HCEC 1CT (cell line): ENCODE results near the gene ERFE.
"Not testable (repeated sequence)": the region's sequence is repeated elsewhere in the genome, so short reads cannot be mapped to it uniquely, and the experiment has no call there.

ENCODE experiments used
- DNase-seq: peaks from one replicate; pipeline ENCODE4 v3.0.0-alpha.2; 2017

The ERFE gene

GRCh38 chr2:238170386-238171071 lies 11.8 kb downstream of the ERFE start:
- no peak for DNase-seq

DNA sequence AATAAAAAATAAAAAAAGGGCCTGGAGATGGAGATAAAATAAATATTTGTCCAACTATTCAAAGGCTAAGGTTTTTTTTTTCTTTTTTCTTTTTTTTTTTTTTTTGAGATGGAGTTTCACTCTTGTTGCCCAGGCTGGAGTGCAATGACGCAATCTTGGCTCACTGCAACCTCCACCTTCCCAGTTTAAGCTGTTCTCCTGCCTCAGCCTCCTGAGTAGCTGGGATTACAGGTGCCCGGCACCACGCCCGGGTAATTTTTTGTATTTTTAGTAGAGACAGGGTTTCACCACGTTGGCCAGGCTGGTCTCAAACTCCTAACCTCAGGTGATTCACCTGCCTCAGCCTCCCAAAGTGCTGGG lies 12.3 kb downstream of the ERFE start:
- not testable (repeated sequence) for DNase-seq

DNA sequence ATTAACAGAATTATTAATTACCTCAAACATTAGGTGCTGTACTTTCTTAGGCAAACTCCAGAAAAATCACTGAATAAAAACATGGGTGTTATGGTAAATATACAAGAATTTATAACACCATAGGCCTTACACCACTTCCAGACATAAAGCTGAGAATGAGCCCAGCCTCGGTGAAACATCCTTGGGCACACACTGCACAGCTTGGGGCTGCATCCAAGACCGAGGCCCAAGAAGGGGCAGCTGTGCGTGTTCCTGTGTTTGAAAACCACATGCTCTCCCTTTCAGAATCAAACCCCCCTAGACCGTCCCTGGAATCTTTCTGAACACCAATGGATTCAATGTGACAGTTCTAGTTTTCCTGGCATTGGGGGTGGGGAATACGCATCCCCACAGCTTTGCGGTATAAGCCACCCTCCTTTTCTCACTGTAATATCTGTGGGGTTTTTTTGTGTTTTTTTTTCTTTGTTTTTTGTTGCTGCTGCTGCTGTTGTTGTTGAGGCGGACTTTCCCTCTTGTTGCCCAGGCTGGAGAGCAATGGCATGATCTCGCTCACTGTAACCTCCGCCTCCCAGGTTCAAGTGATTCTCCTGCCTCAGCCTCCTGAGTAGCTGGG lies 12.9 kb downstream of the ERFE start:
- DNase-seq = no peak

DNA sequence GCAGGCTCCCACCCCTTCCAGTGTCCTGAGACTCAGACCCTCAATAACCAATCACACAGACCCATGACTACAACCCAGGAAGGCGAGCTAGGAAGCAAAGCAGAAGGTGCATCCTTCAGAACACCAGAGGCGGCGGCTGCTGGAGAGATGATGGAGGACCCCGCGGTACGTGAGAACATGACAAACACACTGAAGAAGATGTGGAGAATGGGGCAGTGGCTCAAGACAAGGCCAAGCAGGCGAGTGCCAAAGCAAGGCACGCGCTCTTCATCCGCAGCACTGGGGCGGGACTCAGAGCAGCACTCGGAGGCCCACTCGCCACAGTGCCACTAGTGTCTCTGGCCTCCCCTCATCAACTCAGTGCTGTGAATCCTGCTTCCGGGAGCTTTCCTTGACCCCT lies 13.7 kb downstream of the ERFE start:
- no peak for DNase-seq

- no peak for DNase-seq
Observed at GRCh38 chr2:238173692-238174091, 14.9 kb downstream of the ERFE start.

DNA sequence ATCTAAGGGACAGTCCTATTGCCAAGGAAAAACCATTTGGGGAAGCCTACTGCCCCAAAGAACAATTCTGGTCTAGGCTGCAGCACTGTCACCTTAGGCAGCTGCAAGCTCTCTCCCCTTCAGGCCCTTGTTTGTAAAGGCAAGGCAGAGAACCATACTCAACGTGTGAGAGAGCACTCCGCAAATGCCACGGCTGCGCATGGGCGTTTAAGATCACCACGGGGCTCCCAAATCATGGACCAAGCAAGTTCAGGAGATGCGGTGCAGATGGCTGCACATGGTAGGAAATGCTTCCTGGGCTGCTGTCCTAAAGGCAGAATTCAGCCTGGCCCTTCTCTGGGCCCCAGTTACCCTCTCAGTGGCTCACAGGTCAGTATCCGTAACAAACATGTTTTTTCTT lies 15.5 kb downstream of the ERFE start:
- no peak for DNase-seq

GRCh38 chr2:238174701-238175100 lies 15.9 kb downstream of the ERFE start:
- DNase-seq = no peak

- no peak for DNase-seq
Observed at GRCh38 chr2:238176613-238177012, 17.8 kb downstream of the ERFE start.

DNA sequence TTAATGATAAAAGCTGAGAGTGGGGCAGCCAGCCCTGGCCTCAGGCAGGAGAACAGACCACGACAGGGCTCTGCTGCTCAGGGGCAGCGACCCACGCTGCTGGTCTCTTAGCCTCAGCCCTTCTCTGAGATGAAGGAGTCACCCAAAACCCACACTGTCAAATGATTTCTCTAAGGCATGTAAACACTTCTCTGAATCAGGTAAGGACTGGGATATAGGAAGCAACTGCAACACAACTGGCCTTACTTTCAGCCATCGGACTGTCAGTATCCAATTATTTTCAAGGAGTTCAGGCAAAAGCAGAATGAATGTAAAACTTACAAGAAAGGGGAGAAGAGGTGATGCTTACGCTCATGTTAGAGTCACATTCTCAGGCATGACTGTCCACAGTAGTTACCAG lies 21.8 kb downstream of the ERFE start:
- no peak for DNase-seq

DNA sequence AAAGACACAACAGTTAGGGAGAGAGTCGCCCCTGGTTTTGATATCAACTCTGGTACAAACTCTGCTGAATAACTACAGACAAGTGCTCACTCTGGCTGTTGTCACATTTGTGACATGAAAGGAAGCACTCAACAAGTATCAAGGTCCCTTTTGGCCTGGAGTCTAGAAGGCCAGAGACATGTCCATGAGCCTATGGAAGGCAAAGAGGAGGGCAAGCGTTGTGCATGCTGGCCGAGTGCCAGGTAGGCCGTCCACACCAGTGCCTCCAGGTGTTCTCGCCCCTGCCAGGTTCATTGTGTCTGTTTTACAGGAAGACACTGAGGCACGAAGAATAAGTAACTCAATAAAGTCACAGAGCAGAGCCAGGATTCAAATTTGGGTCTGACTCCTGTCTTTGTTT lies 23.6 kb downstream of the ERFE start:
- DNase-seq = no peak

GRCh38 chr2:238183821-238184220 lies 25.1 kb downstream of the ERFE start:
- DNase-seq = no peak

DNA sequence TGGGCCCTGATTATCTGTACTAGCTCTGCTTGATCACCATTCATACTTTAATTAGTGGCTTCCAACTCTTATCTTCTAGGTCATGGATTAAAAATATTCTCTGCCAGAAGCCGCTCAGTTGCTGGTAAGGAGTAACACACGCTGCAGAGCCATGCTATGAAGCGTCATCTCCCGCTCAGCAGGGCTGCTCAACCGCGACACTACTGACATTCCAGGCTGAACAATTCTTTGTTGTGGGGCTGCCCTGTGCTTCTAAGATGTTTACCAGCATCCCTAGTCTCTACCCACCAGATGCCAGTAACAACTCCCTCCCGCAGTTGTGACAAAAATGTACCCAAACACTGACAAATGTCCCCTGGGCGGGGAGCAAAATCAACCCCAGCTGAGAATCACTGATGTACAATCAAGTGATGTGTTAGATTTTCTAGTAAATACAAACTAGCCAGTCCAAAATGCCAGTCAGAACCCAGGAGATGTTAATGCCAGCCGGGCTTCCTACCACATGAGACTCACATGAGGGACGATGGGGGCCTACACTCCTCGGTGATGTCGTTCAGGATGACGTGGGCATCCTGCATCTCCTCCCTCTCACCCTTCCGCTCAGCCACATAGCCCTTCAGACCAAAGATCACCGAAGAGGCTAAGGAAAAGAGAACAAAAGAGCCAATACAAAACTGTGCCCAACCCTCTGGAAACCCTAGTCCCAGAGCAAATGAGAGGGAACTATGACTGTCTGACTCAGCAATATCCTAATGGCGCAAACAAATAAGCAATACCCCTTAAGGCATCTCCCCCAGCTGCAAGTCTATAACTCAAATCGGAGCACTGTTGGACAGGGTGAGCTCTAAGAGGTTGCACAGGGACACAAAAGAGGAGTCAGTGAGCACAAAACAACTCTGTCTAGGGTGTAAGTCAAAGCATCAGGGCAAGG lies 29.1 kb downstream of the ERFE start:
- DNase-seq = no peak

DNA sequence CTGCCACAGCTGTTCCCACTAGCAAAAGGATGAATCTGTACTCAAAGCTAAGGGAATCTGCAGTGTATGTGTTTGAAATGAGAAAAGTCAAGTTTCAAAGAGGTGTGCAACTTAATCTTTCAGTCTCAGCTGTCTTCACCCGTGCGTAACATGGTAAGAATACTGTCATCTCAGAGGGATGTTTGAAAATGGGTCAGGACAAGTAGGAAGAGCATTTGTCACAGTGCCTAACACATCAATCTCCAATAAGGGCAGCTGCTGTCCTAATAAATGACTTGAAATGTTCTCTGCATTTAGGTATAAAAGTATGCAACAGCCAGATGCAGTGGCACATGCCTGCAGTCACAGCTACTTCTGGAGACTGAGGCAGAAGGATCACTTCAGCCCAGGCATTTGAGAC lies 31.7 kb downstream of the ERFE start:
- no peak for DNase-seq

- no peak for DNase-seq
Observed at GRCh38 chr2:238202326-238203093, 43.7 kb downstream of the ERFE start.

GRCh38 chr2:238203094-238203972 lies 44.6 kb downstream of the ERFE start, which contains the start of gene ILKAP:
ILKAP (minus strand) TSS chr2:238203695; CDS start chr2:238203553, 142 bp downstream.
- peak; percentile 80 for DNase-seq

DNA sequence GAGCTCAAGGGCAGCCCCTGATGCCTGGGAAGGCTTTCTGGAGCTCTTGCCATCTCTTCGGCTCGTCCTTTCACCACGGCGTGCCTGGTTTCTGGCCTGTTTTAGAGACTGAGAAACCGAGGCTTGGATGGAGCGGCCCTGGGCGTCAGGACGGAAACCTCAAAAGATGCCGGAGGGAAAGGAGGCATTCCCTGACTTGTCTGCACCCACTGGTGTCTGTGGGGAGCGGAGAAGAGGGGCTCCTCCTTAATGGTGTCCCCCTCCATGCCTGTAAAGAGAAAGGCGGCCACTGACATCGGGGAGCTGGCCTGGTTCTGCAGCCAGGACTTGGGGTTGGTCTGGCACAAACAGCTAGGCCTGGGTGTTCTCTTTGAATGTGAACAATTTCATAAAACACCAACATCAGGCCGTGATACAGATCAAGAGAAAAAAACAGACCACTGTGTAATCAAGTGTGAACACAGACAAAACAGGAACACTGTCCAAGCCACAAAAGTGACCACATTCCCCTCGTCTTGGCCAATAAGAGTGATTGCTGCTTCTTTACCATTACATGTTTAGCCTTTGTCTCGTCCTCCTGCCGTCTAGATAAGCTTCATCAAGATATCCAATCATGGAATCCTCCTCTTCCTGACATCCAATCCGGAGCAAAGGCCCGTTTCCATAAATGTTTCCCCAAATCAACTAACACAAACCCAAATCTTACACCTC lies 45.4 kb downstream of the ERFE start:
- DNase-seq = no peak

DNA sequence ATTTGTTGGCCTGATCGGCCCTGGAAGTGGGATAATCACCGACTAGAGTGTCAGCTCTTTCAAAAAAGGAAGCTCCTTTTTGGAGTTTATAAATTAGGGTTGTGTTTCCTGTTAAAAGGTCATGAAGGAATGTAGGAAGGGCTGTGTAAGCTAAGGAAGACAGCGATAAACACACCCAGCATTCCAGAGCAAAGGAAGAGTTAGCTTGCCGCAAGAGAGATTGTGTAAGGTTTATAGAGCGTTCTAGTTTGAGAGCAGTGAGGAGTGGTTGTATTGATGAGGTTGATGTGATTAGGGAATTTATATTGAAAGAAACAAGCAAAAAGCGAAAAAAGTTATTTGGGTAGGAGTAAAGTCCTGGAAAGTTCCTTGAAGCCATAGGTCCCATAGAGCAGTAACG lies 48.2 kb downstream of the ERFE start:
- DNase-seq = no peak

GRCh38 chr2:238216651-238217184 lies 57.9 kb downstream of the ERFE start:
- DNase-seq = no peak
